Measurements from ENCODE around the gene ZBTB44.
"Not testable (repeated sequence)": the region's sequence is repeated elsewhere in the genome, so short reads cannot be mapped to it uniquely, and the experiment has no call there.

Gene ZBTB44

DNA sequence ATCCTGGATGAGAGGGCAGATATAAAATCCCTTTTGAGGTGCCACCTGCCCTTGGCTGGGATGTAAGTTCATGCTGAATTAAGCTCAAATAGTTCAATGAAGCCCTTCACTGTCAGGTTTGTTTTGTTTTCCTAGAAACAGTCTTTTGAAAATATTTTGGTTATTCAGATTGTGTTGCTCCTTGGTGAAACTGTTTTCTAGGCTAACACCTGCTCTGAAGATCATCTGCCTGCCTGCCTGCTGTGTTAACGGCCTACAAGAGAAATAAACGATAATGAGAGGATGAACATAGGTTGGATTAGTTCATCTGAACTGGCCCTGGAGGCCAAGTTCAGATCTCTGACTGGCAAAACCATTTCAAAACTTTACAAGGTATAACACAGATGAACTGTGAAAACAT, 67.4 kb downstream of the ZBTB44 start:
- Mint-ChIP-seq H3K4me3 (no peak overlapping the region), H3K36me3 (ENCODE audit: low read depth) (peaks cover 21% of the 10 kb centered on the region), H3K27me3 (no peaks in the 10 kb centered on the region), H3K9me3 (peaks cover 6% of the 10 kb centered on the region), H3K27ac (peak overlapping the region; percentile 48), H3K4me1 (peaks cover 35% of the 10 kb centered on the region)
- ATAC-seq (no peak), DNase-seq (no peak)

DNA sequence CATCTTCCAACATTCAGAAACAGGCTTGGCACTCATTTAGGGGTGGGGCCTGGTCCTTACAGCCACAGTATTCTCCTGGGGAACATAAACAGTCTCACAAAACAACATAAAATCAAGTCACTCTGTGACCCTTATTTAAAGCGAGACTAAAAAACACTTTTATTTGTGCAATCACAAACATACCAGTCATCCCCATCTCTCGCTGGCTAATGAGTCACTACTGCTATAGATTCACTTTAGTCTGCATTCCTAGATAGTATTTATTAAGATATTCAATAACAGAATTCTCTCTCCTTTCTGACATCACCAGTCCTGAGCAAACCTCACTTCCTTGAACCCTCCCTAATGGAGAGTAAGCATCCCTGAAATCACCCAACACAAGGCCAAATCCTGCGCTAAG, 68.0 kb downstream of the ZBTB44 start:
- DNase-seq, result no peak

DNA sequence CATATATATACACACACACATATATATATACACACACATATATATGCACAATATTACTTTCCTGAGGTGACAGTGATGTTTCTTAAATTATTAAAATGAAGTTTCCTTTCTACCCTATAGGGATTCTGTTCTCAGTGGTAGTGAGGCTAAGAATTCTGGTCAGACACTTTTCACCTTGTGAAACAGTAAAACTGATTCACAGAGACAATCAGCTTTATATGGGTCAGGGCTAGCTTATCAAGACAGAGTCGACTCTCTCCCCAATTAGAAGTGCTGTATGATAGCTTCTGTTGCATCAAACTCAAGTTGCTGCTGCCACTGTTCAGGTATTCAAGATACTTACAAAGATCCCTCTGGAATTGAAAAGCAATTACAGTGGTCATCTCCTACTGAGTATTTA, 68.4 kb downstream of the ZBTB44 start:
- no peaks in the 10 kb centered on the region for H3K27me3 Mint-ChIP-seq
- peaks cover 13% of the 10 kb centered on the region for H3K36me3 Mint-ChIP-seq (ENCODE audit: low read depth)
- H3K9me3 Mint-ChIP-seq, result no peaks in the 10 kb centered on the region
- DNase-seq (no peak), ATAC-seq (no peak)
- H3K4me3 Mint-ChIP-seq, result no peak overlapping the region
- H3K4me1 Mint-ChIP-seq, result peaks cover 37% of the 10 kb centered on the region
- H3K27ac Mint-ChIP-seq, result no peak overlapping the region

More for the DNA sequence above, 68.0 kb downstream of the ZBTB44 start:
- ATAC-seq, result no peak
- Mint-ChIP-seq H3K36me3 (ENCODE audit: low read depth) (peaks cover 16% of the 10 kb centered on the region), H3K9me3 (peaks cover under 1% of the 10 kb centered on the region), H3K4me1 (peaks cover 37% of the 10 kb centered on the region), H3K27me3 (no peaks in the 10 kb centered on the region), H3K27ac (no peak overlapping the region), H3K4me3 (no peak overlapping the region)

DNA sequence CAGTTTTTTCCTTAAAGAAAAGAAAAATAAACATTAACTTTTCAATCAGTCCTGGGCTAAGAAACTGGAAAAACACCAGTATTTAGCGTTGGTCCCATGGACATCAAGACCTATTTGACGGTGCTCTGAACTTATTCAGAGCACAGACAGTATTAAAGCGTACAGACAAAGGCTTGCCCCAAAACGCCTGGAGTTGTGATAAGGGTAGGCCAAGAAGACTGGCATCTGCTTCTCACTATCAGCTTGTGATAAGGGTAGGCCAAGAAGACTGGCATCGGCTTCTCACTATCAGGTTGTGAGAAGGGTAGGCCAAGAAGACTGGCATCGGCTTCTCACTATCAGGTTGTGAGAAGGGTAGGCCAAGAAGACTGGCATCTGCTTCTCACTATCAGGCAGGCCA, 69.3 kb downstream of the ZBTB44 start:
- not testable (repeated sequence) for H3K4me3 Mint-ChIP-seq; ATAC-seq; H3K27me3 Mint-ChIP-seq; H3K27ac Mint-ChIP-seq; DNase-seq; H3K9me3 Mint-ChIP-seq; H3K36me3 Mint-ChIP-seq (ENCODE audit: low read depth)
- H3K4me1 Mint-ChIP-seq, result peaks cover 34% of the 10 kb centered on the region

DNA sequence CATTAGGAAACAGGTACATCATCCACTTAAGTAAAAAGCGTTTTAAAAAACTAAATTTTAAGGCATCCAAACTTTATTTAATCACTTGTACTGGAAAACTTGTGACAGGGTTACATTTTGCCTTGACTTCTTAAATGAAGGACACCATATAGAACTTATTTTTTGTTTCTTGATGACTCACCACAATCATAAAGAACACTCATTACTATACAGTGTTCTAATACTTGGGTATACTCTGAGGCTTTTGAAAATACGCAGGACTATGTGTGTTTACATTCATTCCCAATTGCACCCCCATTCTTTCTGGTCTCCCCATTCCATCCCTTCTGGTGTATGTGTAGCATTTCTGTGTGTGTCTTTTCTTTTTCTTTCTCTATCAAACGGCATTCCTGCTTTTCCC, 69.9 kb downstream of the ZBTB44 start:
- no peak overlapping the region for H3K27ac Mint-ChIP-seq
- ATAC-seq, result no peak
- H3K4me3 Mint-ChIP-seq, result no peak overlapping the region
- no peak for DNase-seq
- H3K9me3 Mint-ChIP-seq, result no peaks in the 10 kb centered on the region
- H3K4me1 Mint-ChIP-seq, result peaks cover 34% of the 10 kb centered on the region
- no peaks in the 10 kb centered on the region for H3K27me3 Mint-ChIP-seq
- H3K36me3 Mint-ChIP-seq (ENCODE audit: low read depth), result peaks cover 6% of the 10 kb centered on the region

DNA sequence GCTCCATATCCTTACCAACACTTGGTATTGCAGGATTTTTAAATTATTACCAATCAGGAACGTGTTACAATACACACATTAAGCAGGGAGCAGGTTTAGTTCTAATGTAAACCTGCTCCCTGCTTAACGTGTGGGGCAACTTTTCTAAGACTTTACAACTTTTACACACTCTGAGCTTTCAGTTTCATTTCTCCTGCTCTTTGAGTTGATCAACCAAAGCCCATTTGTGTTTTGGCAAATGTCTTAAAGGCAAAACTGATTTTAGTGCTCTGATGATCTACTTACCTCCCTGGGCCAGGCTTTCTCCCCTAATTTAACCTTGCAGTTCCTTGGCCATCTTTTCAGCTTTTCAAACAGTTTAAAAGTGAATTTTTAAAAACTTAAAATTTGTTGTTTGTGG, 70.9 kb downstream of the ZBTB44 start:
- H3K9me3 Mint-ChIP-seq, result no peaks in the 10 kb centered on the region
- peaks cover 33% of the 10 kb centered on the region for H3K4me1 Mint-ChIP-seq
- no peak for DNase-seq
- no peak overlapping the region for H3K4me3 Mint-ChIP-seq
- H3K36me3 Mint-ChIP-seq (ENCODE audit: low read depth), result peaks cover 6% of the 10 kb centered on the region
- no peak for ATAC-seq
- no peaks in the 10 kb centered on the region for H3K27me3 Mint-ChIP-seq
- H3K27ac Mint-ChIP-seq, result no peak overlapping the region

DNA sequence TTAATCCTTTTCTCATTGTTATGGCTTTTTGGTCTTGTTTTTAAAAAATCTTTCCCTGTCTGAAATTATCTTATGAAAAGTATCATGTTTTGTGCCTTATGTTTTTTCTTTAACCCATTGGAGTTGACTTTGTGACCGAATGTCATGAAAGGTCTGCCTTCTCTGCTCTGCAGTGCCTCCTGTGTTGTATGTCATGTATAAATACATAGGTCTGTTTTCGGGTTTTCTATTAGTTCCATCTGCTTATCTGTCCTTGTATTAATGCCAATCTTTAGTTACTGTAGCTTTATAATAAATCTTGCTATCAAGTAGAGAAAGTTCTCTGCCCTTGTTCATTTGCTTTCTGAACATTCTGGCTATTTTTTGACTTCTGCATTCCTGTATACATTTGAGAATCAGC, 73.0 kb downstream of the ZBTB44 start:
- H3K9me3 Mint-ChIP-seq, result no peaks in the 10 kb centered on the region
- ATAC-seq, result no peak
- peaks cover 15% of the 10 kb centered on the region for H3K36me3 Mint-ChIP-seq (ENCODE audit: low read depth)
- no peak for DNase-seq
- peaks cover 28% of the 10 kb centered on the region for H3K4me1 Mint-ChIP-seq
- no peak overlapping the region for H3K27ac Mint-ChIP-seq
- no peaks in the 10 kb centered on the region for H3K27me3 Mint-ChIP-seq
- H3K4me3 Mint-ChIP-seq, result no peak overlapping the region

DNA sequence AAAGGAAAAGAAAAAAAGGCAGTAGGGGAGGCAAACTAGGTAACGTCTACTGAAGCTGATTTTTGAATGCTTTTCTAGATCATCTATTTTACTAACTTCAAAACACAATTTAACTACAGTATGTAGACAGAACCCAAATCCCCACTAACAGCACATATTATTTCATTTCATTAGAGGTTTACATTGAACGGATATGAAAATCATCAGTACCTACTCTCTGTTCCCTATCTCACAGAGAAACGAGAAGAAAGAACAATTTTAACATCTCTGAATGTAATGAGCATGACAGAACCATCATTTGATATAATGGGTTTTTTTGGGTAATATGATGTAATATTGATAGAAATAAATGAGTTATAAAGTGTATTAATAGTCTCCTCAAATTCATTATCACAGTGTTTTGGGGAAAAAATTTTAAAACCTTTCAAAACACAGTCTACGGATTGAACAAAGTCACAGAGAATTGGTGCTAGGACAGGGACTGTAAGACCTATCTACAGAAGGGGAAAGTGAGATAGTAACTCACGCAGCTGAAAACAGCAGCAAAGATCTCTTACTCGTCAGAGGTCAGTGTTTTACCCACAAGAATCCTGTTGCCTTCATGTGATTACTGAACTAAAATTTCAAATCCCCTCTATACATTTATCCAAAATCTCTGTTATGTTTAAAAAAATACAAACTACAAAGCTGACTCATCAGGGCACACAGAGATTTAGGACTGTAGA, 77.3 kb downstream of the ZBTB44 start:
- DNase-seq (no peak), ATAC-seq (no peak)
- no peaks in the 10 kb centered on the region for H3K27me3 Mint-ChIP-seq
- H3K27ac Mint-ChIP-seq, result no peak overlapping the region
- no peaks in the 10 kb centered on the region for H3K9me3 Mint-ChIP-seq
- peaks cover 14% of the 10 kb centered on the region for H3K36me3 Mint-ChIP-seq (ENCODE audit: low read depth)
- H3K4me3 Mint-ChIP-seq, result no peak overlapping the region
- peaks cover 2% of the 10 kb centered on the region for H3K4me1 Mint-ChIP-seq

DNA sequence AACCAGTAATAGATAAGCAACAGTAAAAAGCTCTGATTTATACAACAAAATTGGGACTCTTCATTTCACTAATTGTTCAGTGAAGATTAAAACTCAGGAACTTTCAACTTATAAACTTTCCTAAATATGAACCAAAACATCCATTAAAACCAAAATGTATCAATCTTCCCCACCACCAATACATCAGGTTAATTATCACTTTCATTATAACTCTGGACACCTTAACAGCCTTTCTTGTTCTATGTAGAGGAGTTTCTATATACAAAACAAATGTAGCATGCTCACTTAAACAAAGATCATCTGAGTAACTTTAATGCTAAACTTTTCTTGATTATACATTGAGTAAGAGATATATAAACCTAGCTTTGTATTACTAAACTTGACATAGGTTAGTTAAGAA, 80.4 kb downstream of the ZBTB44 start:
- Mint-ChIP-seq H3K27ac (no peak overlapping the region), H3K27me3 (no peaks in the 10 kb centered on the region), H3K4me1 (no peaks in the 10 kb centered on the region), H3K9me3 (no peaks in the 10 kb centered on the region), H3K4me3 (no peak overlapping the region), H3K36me3 (ENCODE audit: low read depth) (peaks cover 16% of the 10 kb centered on the region)
- DNase-seq (no peak), ATAC-seq (no peak)

DNA sequence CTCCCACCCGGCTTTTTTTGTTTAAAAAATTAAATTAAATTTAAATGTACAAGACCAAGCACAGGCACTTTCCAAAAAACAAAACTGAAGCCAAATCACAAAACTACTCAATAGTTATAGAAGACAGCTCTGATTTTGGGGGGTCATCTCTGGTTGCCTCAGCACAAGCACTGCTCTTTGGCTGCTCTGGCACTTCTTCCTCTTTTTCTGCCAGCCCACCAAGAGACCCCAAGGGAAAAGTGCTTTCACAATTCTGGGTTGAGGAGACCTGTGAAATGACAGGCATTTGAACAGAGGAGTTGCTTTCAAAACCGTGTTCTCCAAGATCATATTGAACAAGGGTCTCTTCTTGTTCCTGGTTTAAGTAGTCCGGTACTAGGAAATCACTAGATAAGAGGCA, 80.8 kb downstream of the ZBTB44 start:
- not testable (repeated sequence) for H3K27me3 Mint-ChIP-seq, ATAC-seq, H3K4me3 Mint-ChIP-seq, H3K9me3 Mint-ChIP-seq, H3K27ac Mint-ChIP-seq, DNase-seq, H3K4me1 Mint-ChIP-seq
- H3K36me3 Mint-ChIP-seq (ENCODE audit: low read depth), result peaks cover 14% of the 10 kb centered on the region

DNA sequence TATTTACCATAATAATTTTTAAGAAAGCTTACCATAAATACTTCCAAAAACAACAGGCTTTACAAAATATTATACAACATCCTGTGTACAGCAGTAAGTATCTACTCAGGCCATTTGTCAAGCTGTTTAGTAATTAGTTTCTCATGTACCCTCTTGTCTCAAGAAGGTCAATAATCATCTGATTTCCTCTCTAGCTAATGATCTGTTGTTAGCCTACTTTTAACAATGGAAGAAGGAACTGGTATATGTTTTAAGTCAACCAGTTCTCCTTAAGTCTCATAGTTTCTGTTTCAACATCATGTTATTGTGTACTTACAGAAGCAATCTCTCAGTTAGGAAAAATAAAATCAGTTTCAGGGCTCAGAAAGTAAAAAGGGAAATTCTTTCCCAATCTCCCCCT, 81.2 kb downstream of the ZBTB44 start:
- H3K27me3 Mint-ChIP-seq, H3K4me1 Mint-ChIP-seq, H3K27ac Mint-ChIP-seq, ATAC-seq, H3K9me3 Mint-ChIP-seq, H3K4me3 Mint-ChIP-seq, DNase-seq: not testable (repeated sequence)
- H3K36me3 Mint-ChIP-seq (ENCODE audit: low read depth), result peaks cover 14% of the 10 kb centered on the region

DNA sequence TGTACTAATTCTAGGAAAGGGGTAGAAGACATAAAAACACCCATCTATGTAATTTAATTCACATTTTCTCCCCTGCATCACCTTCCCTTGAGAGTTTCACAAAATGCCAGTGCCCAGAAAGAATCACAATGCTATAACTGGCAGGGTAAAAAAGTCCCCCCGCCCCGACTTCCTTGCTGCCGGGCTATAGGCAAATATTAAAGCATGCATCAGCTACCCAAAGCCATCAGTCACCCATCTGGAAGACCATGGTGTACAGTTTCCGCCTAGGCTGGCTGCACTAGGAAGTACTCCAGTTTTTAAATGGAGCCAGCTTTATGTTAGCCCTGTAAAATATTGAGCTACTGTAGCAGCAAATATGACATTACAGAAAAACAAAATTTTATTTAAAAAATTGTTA, 87.3 kb downstream of the ZBTB44 start:
- peaks cover 16% of the 10 kb centered on the region for H3K4me1 Mint-ChIP-seq
- no peak overlapping the region for H3K27ac Mint-ChIP-seq

DNA sequence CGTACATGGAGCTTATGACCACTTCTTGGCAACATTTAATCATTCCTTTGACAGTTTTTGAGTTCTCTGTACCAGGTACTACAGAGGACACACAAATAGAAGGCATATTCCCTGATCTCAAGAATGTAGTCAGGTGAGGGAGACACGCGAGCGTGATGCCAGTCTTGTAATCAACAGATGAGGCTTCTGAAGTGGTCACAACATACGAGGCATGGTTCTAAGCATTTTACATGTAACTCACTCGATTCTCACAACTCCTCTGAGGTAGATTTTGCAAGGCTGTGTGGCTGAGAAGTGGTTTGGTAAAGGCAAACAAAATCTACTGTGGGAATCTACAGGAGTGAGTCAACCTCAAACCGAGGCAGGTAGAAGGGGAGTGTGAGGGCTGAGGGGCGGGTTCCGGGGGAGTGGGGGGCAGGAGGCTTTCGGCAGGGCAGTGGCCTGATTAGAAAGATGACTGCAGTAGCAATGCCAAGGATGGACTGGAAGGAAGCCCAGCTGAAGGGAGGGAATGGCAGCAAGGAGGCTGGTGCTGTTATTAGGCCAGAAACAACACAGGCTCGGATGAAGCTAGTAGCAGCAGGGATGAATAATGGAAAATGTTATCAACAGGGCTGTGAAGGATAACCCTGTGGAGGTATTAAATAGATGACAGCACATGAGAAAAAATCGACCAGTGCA, 91.3 kb downstream of the ZBTB44 start:
- Mint-ChIP-seq H3K27ac (peak overlapping the region; percentile 38), H3K36me3 (ENCODE audit: low read depth) (peaks cover 2% of the 10 kb centered on the region)
- no peak for DNase-seq

More for the DNA sequence above, 87.3 kb downstream of the ZBTB44 start:
- DNase-seq, result no peak
- no peak for ATAC-seq
- Mint-ChIP-seq H3K4me3 (no peak overlapping the region), H3K27me3 (no peaks in the 10 kb centered on the region), H3K9me3 (no peaks in the 10 kb centered on the region), H3K36me3 (ENCODE audit: low read depth) (peaks cover 4% of the 10 kb centered on the region)

DNA sequence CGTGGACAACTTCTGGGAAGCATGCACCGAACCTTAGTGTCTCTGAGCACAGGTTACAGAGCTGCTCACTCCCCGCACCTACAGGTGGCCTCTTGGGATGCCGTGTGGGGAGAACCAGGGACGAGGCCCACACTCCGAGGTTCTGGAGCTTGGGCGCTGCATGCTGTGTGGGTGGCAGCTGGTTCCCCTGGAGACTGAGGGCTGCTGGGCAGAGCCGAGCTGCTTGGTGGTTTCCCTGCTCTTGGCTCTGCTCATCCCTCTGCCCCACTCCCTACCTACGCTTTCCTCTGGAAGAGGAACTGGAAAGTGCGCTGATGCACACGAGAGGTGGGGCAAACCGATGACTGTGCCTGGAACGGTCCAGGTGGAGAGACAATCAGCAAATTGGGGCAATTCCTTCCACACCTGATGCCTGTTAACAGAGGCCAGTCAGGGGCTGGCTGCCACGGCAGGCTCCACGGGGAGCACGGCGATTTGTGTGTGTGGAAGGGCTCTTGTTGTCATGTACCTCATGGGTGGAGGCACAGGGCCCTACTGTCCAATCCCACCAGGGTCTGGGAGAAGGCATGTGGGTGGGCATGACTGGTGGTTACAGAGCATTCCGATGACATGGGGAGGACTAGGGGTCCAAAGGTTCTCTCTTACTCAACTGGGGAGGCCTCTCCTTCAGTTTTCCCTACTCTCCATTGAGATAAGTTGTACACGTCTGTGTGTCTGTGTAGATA, 94.2 kb downstream of the ZBTB44 start:
- ATAC-seq (no peak), DNase-seq (no peak)
- Mint-ChIP-seq H3K36me3 (ENCODE audit: low read depth) (peaks cover 2% of the 10 kb centered on the region), H3K27ac (no peak overlapping the region), H3K27me3 (peaks cover 4% of the 10 kb centered on the region), H3K9me3 (no peaks in the 10 kb centered on the region), H3K4me1 (peaks cover 16% of the 10 kb centered on the region), H3K4me3 (no peak overlapping the region)

More for the DNA sequence above, 91.3 kb downstream of the ZBTB44 start:
- Mint-ChIP-seq H3K9me3 (no peaks in the 10 kb centered on the region), H3K4me1 (peaks cover 16% of the 10 kb centered on the region), H3K27me3 (no peaks in the 10 kb centered on the region), H3K4me3 (no peak overlapping the region)
- ATAC-seq, result peak; percentile 60

DNA sequence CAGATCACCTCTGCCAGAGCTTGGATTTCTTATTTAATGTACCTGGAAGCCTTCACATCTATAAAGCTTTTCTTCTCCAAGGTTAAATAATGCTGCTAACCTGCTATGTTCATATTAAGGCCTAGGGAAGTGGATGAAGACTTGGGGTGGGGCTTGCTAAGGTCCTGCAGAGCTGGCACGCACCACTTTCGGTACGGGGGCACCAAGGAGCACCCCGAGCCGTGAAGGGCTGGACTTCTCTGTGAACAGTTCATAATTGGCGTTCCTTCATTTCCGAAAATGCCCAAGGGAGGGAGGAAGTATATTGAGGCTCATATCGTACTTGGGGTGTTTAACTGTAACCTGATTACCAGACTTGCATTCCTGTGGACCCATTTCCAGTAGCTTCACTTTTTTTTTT, 95.6 kb downstream of the ZBTB44 start:
- H3K27me3 Mint-ChIP-seq, result peaks cover 4% of the 10 kb centered on the region
- no peaks in the 10 kb centered on the region for H3K9me3 Mint-ChIP-seq
- no peak overlapping the region for H3K27ac Mint-ChIP-seq
- no peak for ATAC-seq
- no peak overlapping the region for H3K4me3 Mint-ChIP-seq
- H3K36me3 Mint-ChIP-seq (ENCODE audit: low read depth), result no peaks in the 10 kb centered on the region
- no peak for DNase-seq
- H3K4me1 Mint-ChIP-seq, result peaks cover 16% of the 10 kb centered on the region
